Thoracic aorta (tissue), 2 donors: ENCODE data around the gene RASSF3. TPM values are rescaled to one million over a fixed set of nuclear protein-coding genes. Genes with fewer than 3 reads are reported as not detected.

Experiments
- ATAC-seq: fragments of 150-250 bp; one replicate; pipeline ENCODE4 v1.8.0; 2017; ENCODE audit warnings: low read depth; ENCODE audit not compliant: insufficient number of reproducible peaks, low FRiP score
- DNase-seq: peaks from one replicate; pipeline ENCODE4 v3.0.0-alpha.2; 2020; ENCODE audit warnings: low spot score
- H3K27ac ChIP-seq, 2 donors: fragments of 200-600 bp; sonication (generic); 1 replicate in 1 of 2; 2 replicates in 1 of 2; pipeline ENCODE4 v1.5.1; 2016; ENCODE audit warnings: mild to moderate bottlenecking in 2 of 2, moderate library complexity in 2 of 2
- H3K27me3 ChIP-seq: fragments of 200-600 bp; sonication (generic); replicated peaks from 2 replicates; pipeline ENCODE4 v1.6.0; 2016; ENCODE audit warnings: mild to moderate bottlenecking; ENCODE audit not compliant: insufficient read depth
- H3K36me3 ChIP-seq: fragments of 200-600 bp; sonication (generic); one replicate; pipeline ENCODE4 v1.5.1; 2016
- H3K4me1 ChIP-seq, 2 donors: fragments of 200-600 bp; sonication (generic); 1 replicate in 1 of 2; 2 replicates in 1 of 2; pipeline versions ENCODE4 v1.5.1 to v1.6.0; 2016; ENCODE audit warnings: low read depth in 2 of 2, mild to moderate bottlenecking in 1 of 2; ENCODE audit not compliant: control insufficient read depth in 1 of 2
- H3K4me3 ChIP-seq: fragments of 200-600 bp; sonication (generic); 2 replicates; pipeline ENCODE4 v1.5.1; 2016; ENCODE audit warnings: mild to moderate bottlenecking
- H3K9me3 ChIP-seq: fragments of 200-600 bp; sonication (generic); 2 replicates; pipeline ENCODE4 v1.5.1; 2016
- total RNA-seq, 2 donors: library from RNA; depleted of rRNA; stranded (reverse); fragments of >200 nt; gene quantifications; one replicate each; pipeline versions ENCODE4 v1.1.0 to v1.2.3, GENCODE V29; 2016
- TF ChIP-seq, protein P1 (sequence below): fragments of 200-600 bp; sonication (generic); IDR thresholded peaks from one replicate; pipeline ENCODE4 v1.5.1; 2019; ENCODE audit warnings: antibody characterized with exemption

The RASSF3 gene
- total RNA-seq, 2 donors from 2014 or later, result 126 to 149 TPM

GRCh38 chr12:64713376-64713775, 103.1 kb downstream of the RASSF3 start:
- no peak for ATAC-seq
- Histone ChIP-seq H3K27ac (no peak overlapping the region), H3K4me1 (no peaks in the 10 kb centered on the region), H3K27me3 (no peaks in the 10 kb centered on the region), H3K36me3 (peaks cover 17% of the 10 kb centered on the region), H3K4me3 (no peak overlapping the region), H3K9me3 (no peaks in the 10 kb centered on the region)
- no peak for DNase-seq
- TF ChIP-seq, protein P1, sequence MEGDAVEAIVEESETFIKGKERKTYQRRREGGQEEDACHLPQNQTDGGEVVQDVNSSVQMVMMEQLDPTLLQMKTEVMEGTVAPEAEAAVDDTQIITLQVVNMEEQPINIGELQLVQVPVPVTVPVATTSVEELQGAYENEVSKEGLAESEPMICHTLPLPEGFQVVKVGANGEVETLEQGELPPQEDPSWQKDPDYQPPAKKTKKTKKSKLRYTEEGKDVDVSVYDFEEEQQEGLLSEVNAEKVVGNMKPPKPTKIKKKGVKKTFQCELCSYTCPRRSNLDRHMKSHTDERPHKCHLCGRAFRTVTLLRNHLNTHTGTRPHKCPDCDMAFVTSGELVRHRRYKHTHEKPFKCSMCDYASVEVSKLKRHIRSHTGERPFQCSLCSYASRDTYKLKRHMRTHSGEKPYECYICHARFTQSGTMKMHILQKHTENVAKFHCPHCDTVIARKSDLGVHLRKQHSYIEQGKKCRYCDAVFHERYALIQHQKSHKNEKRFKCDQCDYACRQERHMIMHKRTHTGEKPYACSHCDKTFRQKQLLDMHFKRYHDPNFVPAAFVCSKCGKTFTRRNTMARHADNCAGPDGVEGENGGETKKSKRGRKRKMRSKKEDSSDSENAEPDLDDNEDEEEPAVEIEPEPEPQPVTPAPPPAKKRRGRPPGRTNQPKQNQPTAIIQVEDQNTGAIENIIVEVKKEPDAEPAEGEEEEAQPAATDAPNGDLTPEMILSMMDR, result no peak

DNA sequence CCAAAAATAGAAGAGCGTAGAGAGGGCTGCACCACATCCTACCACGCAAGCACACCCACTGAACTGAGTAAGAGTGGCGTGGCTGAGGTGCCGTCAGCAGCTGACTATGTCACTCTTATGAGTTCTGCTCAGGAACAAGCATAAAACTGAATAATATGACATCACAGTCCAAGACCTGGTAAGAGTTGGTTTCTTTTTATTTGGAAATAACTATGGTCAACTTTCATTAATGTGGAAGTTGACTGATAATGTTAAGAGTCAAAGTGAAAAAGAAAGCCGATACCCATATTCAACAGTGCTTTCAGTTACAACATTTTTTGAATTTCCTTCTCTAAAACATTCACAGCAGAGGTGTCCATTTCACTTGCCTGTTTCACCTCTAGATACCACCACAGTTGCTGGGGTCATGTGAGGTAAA, 104.3 kb downstream of the RASSF3 start:
- TF ChIP-seq, protein P1, result no peak
- H3K4me3 ChIP-seq, result no peak overlapping the region
- no peaks in the 10 kb centered on the region for H3K27me3 ChIP-seq
- peaks cover 17% of the 10 kb centered on the region for H3K36me3 ChIP-seq
- ATAC-seq, result no peak
- DNase-seq, result no peak
- H3K4me1 ChIP-seq, result no peaks in the 10 kb centered on the region
- no peaks in the 10 kb centered on the region for H3K9me3 ChIP-seq
- H3K27ac ChIP-seq, result no peak overlapping the region

DNA sequence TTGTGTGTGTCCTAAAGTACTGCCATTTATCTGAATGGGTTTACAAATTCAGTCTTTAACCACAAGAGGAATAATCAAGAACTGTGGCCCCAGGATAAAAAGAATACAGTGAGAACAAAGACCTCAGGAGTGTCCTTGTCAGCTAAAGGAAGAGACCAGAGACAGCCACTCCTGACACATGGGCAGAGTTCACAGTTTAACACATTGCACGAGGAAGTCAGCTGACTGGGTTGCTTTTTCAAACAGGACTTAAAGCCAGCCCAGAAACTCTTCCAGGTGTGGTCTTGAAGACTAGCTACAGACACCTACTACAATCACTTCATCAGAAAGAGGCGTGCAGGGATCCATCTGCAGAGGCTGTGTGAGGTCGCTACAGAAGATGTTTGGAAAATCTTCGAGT, 106.1 kb downstream of the RASSF3 start:
- TF ChIP-seq, protein P1, result no peak
- no peaks in the 10 kb centered on the region for H3K27me3 ChIP-seq
- no peak overlapping the region for H3K27ac ChIP-seq
- H3K4me3 ChIP-seq, result no peak overlapping the region
- no peaks in the 10 kb centered on the region for H3K4me1 ChIP-seq
- no peak for DNase-seq
- H3K36me3 ChIP-seq, result peaks cover 26% of the 10 kb centered on the region
- no peak for ATAC-seq
- H3K9me3 ChIP-seq, result no peaks in the 10 kb centered on the region

DNA sequence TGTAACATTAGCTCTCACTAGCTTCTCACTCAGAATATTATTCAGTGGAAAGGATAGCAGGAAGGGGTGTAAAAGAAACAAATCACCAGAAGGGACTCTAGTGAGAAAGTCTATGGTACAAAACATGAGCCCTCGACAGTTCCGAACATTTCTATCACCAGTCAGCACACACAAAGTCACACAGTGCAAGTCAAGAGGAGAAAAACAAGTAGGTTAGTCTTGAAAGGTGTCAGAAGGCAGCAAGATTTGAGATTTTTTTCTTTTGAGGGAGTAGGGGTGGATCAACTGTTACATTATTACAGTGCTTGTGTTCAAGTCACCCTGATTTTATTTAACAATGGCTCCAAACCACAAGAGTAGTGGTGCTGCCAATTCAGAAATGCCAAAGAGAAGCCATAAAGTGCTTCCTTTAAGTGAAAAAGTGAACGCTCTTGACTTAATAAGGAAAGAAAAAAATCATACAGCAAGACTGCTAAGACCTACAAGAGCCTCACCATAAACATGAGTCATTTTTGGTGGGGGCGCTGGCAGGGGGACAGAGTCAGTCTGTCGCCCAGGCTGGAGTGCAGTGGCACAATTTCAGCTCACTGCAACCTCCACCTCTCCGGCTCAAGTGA, 106.7 kb downstream of the RASSF3 start:
- TF ChIP-seq, protein P1, result no peak
- H3K36me3 ChIP-seq, result peaks cover 28% of the 10 kb centered on the region
- ATAC-seq (no peak), DNase-seq (no peak)
- no peaks in the 10 kb centered on the region for H3K27me3 ChIP-seq
- no peak overlapping the region for H3K27ac ChIP-seq
- H3K4me3 ChIP-seq, result no peak overlapping the region
- no peaks in the 10 kb centered on the region for H3K9me3 ChIP-seq
- H3K4me1 ChIP-seq, result no peaks in the 10 kb centered on the region

DNA sequence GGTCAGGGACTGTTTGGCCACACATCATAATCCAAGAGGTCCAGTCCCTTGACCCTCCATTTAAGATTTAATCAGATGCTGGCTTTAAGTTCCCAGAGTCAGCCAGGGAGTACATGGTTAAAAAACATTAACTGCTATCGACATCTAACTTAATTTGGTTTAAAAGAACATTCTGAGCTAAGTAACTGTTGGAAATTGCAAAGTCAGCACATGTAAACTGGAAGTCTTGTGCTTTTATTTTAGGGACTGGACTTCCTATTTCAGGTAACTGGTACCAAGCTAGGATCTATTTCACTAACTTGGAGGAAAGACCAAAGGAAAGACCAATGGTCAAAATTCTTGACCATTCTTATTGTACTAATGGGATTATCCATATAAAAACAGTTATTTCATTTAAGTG, 108.4 kb downstream of the RASSF3 start:
- no peaks in the 10 kb centered on the region for H3K9me3 ChIP-seq
- no peaks in the 10 kb centered on the region for H3K4me1 ChIP-seq
- peaks cover 33% of the 10 kb centered on the region for H3K36me3 ChIP-seq
- ATAC-seq (no peak), DNase-seq (no peak)
- no peaks in the 10 kb centered on the region for H3K27me3 ChIP-seq
- no peak overlapping the region for H3K4me3 ChIP-seq
- TF ChIP-seq, protein P1, result no peak
- no peak overlapping the region for H3K27ac ChIP-seq
